Measurements from ENCODE around the gene ADIPOR2.
"Not testable (repeated sequence)": the region's sequence is repeated elsewhere in the genome, so short reads cannot be mapped to it uniquely, and the experiment has no call there.

Gene ADIPOR2

GRCh38 chr12:1803736-1804135 lies 112.9 kb downstream of the ADIPOR2 start:
- DNase-seq = peak; percentile 12

- peak; percentile 81 for DNase-seq
These were observed 113.9 kb downstream of the ADIPOR2 start for GRCh38 chr12:1804545-1805332.

GRCh38 chr12:1805441-1806081 lies 114.7 kb downstream of the ADIPOR2 start:
- DNase-seq = no peak

- no peak for DNase-seq
These were observed 115.6 kb downstream of the ADIPOR2 start for GRCh38 chr12:1806301-1807086.

DNA sequence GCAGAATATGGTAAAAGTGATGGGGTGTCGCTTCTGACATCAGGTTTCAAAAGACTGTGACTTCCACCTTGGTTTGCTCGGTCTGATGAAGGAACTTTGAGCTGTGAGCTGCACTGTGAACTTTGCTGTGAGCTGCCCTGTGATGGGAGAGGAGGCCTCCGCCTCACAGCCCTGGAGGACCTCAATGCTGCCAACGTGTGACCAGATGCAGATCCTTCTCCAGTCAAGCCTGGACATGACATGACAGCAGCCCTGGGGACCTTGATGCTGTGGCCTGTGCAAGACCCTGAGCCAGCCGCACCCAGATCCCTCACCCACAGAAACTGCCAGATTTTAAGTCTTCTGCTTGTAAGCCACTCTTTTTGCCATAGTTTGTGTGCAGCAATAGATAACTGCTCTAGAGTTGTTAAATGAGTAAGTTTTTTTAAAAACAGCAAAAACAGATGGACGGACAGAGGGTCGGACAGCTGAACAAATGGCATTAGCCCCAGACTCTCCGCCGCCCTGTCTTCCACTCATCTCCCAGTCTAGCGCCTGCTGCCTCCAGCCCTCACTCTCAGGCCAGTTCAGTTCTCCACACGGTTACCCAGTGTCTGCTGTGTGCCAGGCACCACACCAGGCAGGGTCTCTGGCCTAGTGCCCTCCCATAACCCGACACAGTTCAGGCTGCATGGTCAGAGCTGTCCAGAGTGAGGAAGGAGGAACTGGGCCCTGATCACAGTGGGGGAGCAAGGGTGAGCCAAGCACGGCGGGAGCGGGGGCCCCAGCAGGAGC lies 116.4 kb downstream of the ADIPOR2 start:
- DNase-seq = no peak

DNA sequence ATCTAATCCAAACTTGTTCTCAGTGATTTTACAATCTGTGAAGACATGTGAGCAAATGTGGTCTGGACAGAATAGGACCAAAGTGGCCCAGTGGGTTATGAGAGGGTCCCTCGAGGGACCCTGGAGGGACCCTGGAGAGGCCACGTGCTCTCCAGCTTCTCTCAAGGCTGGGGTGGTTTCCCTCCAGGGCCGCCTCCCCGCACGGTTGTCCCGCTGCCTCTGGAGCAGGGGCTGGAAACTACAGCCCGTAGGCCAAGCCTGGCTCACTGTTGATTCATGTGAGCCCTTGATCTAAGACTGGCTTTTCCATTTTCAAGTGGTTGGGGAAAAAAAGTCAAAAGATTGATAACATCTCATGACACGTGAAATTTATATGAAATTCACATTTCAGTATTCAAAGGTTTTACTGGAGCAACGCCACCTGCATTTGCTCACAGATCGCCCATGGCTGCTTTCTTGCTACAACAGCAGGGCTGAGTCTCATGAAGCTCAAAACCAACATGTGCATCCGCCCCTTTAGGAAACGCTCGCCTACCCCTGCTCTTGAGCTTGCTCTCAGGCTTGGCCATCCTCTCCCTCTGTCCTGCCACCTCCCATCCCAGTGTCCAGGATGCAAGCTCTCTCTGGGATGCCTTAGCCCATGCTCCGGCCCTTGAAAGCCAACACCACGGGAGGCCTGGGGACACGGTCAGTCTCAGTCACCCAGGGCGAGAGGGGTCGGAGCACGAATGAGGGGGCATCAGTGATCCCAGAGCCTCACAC lies 117.3 kb downstream of the ADIPOR2 start:
- no peak for DNase-seq

GRCh38 chr12:1808798-1809480 lies 118.1 kb downstream of the ADIPOR2 start:
- DNase-seq = no peak

GRCh38 chr12:1809591-1810190 lies 118.8 kb downstream of the ADIPOR2 start:
- no peak for DNase-seq

DNA sequence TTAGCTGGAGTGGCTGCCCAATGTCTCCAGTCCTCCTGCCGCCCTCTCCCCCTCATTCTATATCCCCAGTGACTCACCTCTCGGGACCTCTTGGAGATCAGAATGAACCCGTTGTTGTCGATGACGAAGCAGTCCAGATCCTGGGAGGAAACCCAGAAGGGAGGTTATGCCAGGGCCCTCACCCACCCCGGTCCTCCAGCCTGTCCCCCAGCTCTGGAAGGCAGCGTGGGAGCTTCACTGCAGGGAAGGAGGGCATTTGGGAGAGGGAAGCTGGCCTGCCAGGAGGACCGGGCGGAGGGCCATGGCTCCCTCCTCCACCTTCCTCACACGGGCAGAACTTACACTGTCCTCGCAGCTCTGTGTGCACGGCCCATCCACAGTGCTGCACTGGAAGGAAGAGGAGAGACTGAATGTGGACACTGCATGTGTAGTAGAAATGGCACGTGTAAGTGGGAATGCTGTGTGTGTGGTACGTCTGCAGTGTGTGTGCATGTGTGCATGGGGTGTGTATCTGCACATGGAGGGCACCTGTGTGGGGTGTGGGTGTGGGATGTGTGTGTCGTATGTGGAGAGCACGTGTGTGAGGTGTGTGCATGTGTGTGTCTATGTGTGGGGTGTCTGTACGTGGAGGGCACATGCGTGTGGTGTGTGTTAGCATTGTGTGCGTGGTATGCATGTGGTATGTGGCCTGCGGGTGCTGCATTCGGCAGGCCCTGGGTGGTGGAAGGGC lies 119.5 kb downstream of the ADIPOR2 start:
- DNase-seq = no peak

DNA sequence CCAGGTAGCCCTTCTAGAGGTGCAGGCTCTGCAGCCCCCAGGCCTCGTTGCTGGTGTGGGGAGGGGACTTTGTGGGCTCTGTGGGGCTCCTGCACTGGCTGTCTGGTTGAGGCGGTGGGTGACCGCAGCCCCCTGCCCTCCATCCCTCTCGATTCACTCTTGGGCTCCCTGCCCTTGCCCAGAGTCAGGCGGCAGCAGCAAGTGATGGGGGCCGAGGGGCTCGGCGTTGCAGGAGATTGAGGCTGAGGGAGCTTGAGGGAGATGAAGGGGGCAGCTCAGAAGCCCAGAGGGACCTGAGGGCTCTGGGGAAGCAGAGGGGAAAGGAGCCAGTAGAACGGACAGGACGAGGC lies 120.0 kb downstream of the ADIPOR2 start:
- DNase-seq = no peak

- DNase-seq = peak; percentile 42
These were observed 120.5 kb downstream of the ADIPOR2 start for GRCh38 chr12:1811281-1811947.

- no peak for DNase-seq
These were observed 121.0 kb downstream of the ADIPOR2 start for GRCh38 chr12:1811948-1812291.

GRCh38 chr12:1812650-1813302 lies 121.9 kb downstream of the ADIPOR2 start:
- DNase-seq = no peak

DNA sequence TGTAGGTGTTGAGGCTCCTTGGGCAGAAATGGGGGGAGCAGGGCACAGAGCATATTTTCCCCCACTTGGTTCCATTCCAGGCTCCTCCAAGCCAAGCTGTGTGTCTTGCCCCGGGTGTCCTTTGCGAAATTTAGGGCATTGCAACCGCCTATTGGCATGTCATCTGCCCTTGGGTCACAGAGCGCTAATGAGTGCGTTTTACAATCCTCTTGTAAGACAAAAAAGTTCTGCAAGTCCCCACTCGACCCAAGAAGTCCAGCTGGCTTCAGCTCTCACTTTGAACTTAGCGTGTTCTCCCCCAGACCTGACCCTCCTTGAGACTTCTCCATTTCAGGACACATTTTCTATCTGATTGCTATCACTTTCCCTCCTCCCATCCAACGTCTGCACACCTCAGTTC lies 123.4 kb downstream of the ADIPOR2 start:
- DNase-seq = no peak

- DNase-seq = no peak
These were observed 124.2 kb downstream of the ADIPOR2 start for GRCh38 chr12:1815108-1815507.

DNA sequence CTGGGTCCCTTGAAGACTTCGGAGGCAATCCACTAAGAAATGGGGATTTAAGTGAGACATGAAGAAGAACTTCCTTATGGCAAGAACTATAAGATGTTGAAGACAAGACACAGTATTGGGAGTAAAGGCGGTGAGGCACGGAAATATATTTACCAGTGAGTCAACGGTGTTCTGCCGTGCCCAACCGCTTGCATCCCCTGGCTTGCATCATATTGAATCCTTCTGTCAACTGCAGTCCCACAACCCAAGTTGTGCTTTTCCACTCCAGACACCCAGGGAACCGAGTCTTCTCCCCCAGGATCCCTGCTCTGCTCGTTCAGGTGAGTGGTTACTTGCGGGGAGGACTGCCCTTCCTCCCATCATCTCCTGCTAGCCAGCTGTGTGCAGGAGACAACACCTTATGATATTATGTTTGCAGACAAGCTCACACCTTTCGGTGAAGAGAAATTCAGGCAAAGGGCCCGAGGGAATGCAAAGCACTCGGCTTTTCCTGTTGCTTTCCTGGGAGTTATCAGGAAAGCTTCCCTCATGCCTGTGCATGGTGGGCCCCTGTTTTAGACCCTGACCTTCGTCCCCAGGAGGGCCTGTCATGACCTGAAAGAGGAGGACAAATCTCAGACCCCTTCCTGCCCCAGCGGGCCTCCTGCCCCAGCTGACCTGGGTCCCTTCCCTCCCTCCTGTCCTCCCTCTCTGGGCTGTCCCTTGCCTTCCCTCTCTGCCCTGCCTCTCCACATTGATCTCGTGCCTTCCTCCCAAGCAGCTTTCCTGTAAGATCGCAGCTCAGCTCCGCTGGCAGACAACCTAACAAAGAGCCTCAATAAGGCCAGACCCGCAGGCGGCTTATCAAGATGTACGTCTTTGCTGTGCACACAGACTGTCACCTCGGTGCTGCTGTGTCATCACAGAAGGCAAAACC lies 125.2 kb downstream of the ADIPOR2 start:
- no peak for DNase-seq

DNA sequence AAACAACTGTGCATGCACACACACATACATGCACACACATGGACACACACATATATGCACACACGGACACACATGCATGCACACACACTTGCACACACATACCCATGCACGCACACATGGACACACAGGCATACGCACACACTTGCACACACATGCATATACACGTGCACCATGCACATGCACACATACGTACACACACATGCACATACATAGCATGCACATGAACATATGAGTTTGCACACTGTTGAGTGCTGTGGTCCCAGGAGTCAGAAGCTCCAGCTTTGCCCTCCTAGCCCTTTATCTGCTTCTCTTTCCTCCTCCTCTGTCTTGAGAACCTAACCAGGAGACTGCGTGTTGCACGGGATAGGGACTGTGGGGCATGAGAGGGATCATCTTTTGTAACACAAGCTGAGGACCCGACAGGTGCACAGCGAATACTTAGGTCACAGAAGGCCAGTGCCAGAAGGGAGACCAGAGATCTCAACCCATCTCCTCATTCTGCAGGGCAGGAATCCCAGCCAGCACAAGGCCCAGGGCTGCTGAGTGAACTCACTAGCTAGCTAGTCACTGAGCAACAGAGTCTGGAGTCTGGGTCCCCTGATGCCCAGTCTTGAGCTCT lies 126.0 kb downstream of the ADIPOR2 start:
- no peak for DNase-seq

- not testable (repeated sequence) for DNase-seq
These were observed 127.1 kb downstream of the ADIPOR2 start for GRCh38 chr12:1817928-1818327.
